HG02571 (cell line): ENCODE measurements around the gene POU3F3.
A peak's percentile ranks its signal among the peaks of the same experiment; 100 is the strongest.

Source experiments
- ATAC-seq: cut with Tn5 transposase; IDR thresholded peaks from one replicate; pipeline ENCODE4 v1.9.1; 2021; ENCODE audit warnings: mild to moderate bottlenecking, moderate library complexity; ENCODE audit not compliant: unreplicated experiment

Gene POU3F3

GRCh38 chr2:104872866-104873688, 19.2 kb downstream of the POU3F3 start:
- peak; percentile 79 for ATAC-seq

DNA sequence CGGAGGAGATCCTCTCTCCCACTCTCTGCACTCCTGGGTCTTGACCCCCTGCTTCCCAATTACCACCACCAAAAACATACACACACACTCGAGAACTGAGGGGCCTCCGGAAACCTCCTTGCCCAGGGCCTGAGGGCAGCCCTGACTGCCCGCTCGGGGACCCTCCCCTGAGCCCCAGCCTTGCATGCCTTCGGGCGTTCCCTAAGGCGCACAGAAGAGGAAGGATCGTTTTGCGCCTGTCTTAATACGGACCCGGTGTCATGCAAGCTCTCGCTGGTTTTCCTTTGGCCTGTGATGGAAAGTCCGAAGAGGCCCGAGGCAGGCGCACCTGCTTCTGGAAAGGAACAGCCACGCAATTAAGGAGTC, 19.8 kb downstream of the POU3F3 start:
- no peak for ATAC-seq

DNA sequence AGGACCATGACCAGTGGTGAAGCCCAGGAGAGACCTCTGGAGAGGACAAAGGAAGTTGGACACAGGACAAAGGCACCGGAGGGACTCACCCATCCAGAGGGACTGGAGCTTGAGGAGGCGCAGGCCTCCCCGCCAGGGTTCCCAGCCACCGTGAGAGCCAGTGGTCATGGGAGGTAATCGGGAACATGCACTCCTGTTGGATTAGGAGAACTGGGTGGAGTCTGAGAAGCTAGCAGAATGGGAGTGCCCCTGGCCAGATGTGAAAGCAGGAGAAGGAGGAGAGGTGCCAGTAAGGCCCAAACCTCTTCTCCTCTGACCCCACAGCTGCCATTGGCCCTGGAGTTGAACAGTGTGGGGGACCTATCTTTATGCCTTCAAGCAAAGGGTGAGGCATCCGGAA, 20.3 kb downstream of the POU3F3 start:
- no peak for ATAC-seq

- ATAC-seq, result no peak
These were observed 21.3 kb downstream of the POU3F3 start for GRCh38 chr2:104875262-104875661.

DNA sequence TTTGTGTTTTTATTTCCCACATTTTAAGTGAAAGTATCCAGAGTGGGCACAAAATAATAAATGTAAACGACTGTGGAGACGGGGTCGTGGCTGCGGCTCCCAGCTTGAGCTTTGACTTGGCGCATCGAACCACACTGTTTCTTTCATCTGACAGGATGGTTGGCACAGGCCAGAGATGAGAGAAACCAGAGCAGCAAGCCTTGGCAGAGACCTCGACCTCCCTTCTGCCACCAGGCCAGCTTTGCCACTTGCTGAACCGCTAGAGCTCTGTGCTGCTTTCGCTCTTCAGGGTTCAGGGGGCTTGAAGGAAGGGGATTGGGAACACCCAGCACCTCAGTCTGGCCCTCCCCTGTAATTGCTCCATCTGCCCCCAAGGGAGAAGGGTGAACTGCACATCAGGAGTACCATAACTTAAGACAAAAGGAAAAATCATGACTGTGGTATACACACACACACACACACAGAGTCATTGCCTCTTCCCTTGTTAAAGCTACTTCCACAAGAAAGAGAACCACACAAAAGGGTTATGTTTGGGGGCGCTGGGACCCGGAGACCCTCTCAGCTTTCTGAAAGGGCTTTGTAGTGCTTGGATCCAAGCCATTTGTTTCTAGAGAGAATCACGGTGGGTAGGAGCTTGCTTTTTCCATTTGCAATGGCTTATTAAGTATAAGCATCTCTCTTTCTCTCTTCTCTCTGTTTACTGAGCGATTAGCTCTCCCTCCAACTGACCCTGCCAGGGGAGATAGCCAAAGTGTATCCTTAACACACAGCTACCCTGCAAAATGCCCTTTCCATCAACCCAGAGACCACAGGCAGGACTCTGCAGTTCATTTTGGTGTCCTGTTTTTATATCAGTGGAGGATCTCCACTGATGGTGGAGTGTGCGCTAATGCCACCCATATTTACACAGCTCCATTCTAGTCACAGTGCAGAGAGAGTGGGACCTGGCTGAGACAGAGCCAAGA, 23.0 kb downstream of the POU3F3 start:
- no peak for ATAC-seq

- no peak for ATAC-seq
These were observed 25.1 kb downstream of the POU3F3 start for GRCh38 chr2:104878863-104879512.

- ATAC-seq, result no peak
These were observed 26.2 kb downstream of the POU3F3 start for GRCh38 chr2:104880076-104880475.

- no peak for ATAC-seq
These were observed 29.4 kb downstream of the POU3F3 start for GRCh38 chr2:104883357-104883756.

DNA sequence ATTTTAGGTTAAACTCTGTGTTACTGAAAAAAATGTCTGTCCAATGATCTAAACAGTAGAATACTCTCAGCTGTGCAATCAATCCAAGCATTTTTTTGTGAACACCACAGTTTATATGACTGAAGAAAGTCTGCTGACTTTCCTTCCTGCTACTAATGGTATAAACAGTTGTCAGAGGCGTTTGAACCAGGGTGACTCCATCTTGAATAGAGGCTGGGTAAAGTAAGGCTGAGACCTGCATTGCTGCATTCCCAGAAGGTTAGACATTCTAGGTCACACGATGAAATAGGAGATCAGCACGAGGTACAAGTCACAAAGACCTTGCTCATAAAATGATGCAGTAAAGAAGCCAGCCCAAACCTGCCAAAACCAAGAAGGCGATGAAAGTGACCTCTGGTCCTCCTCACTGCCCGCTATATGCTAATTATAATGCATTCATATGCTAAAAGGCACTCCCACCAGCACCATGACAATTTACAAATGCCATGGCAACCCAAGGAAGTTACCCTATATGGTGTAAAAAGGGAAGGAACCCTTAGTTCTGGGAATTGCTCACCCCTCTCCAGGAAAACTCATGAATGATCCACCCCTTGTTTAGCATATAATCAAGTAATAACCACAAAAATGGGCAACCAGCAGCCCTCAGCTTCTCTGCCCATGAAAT, 31.3 kb downstream of the POU3F3 start:
- no peak for ATAC-seq

GRCh38 chr2:104887676-104888075, 33.8 kb downstream of the POU3F3 start:
- ATAC-seq, result no peak

GRCh38 chr2:104888489-104889258, 34.8 kb downstream of the POU3F3 start:
- ATAC-seq, result no peak

- ATAC-seq, result no peak
These were observed 35.5 kb downstream of the POU3F3 start for GRCh38 chr2:104889291-104889959.

DNA sequence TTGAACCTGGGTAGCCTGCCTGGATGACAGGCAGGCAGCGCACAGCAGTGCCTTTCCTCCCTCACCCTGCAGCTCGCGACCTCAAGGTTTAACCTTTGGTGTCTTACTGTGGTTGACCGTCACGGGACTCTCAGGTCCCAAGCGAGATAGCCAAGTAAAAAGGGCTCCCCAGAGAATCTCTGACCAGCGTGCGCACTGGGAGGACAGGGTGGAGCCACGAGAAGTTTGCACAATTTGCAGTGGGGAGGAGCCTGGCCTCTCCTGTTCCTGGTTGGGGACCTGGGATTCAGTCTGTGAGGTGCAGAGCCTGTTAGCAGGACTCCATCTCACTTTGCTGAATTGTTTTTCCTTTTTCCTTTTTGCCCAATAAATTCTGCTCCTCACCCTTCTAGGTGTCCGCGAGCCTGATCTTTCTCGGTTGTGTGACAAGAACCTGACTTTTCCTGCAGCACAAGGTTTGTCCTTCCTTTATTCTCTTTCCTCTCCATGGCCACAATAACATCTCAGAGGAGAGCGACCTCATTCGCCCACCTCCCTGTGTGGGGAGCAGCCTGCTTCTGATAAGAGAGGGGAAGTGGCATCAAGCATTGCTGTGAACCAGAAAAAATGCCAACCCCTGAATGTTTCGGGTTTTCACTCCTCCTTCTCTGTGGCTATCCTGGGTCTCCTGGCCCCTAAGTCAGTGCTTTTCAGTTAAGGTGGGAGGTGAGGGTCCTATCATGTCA, 36.2 kb downstream of the POU3F3 start:
- no peak for ATAC-seq

GRCh38 chr2:104890685-104891069, 36.8 kb downstream of the POU3F3 start:
- no peak for ATAC-seq

GRCh38 chr2:104891145-104891544, 37.2 kb downstream of the POU3F3 start:
- no peak for ATAC-seq

- no peak for ATAC-seq
These were observed 42.5 kb downstream of the POU3F3 start for GRCh38 chr2:104896446-104896845.

GRCh38 chr2:104897515-104898184, 43.7 kb downstream of the POU3F3 start:
- ATAC-seq, result no peak

- no peak for ATAC-seq
These were observed 46.7 kb downstream of the POU3F3 start for GRCh38 chr2:104900608-104901007.
